Fibroblast of lung (primary cell): ENCODE results near the gene FLRT2.

Experiments
- CTCF ChIP-seq, 2 donors: IDR thresholded peaks in 1 of 2; conservative IDR thresholded peaks in 1 of 2; 1 replicate in 1 of 2; 2 replicates in 1 of 2; pipeline ENCODE4 v1.5.1; 2011 to 2012; ENCODE audit warnings: low read length in 2 of 2, control low read depth in 1 of 2, inconsistent platforms in 1 of 2, low read depth in 1 of 2, mild to moderate bottlenecking in 1 of 2
- EZH2 ChIP-seq: IDR thresholded peaks from 2 replicates; pipeline ENCODE4 v1.5.1; 2012; ENCODE audit warnings: low read length, control low read depth, mild to moderate bottlenecking; ENCODE audit errors: missing control alignments

GRCh38 chr14:85663256-85663655 is 133.3 kb downstream of the FLRT2 start:
- TF ChIP-seq CTCF (conservative IDR thresholded peaks at IDR 0.05 in 1 of 2, IDR thresholded peaks at IDR 0.05 in 1 of 2; ENCODE audit: low read depth in 1 of 2, low read length in 2 of 2) (no peak), EZH2 (no peak)
